HG03439 (cell line): ENCODE data around the gene NKD1.

Source experiments
- ATAC-seq: cut with Tn5 transposase; IDR thresholded peaks from one replicate; pipeline ENCODE4 v1.9.1; 2021; ENCODE audit warnings: mild to moderate bottlenecking, moderate library complexity; ENCODE audit not compliant: unreplicated experiment

NKD1 gene

DNA sequence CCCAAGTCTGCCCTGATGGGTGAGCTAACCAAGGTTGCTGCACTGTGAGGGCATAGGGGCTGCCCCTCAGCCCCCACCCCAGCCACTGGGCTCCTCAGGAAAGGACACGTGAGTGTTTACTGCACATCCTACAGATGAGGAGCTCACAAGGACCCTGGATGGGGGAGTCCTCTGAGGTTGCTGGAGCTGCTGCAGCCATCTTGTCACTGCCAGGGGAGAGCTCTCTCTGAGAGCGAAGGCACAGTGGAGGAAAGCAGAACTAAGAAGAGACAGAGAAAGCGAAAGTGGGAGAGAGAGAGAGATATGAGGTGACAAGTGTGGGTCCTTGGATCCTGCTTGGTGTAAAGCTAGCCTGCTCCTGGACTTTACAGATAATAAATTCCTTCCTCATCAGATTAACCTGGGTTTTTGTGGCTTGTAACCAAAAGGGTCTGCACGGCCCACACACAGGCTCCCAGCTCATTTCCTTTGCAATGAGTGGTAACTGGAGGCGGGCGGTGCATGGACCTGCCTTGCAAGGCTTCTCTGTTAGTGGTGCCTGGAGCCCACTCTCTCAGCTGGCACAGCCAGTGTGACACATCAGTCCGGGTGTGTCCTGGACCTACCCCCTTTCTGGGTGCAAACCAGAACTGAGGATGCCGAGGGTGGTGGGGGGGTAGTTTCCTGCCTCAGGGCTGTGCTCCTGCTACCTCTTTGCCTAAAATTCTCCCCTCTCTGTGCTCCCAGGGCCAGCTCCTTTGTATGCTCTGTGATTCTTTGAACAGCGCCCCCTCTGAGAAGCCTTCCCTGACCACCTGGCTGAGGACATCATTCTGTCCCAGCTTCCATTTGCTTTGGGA is 118.7 kb downstream of the NKD1 start:
- ATAC-seq: peak; percentile 82

- ATAC-seq: no peak
Observed at GRCh38 chr16:50667497-50668367, 119.5 kb downstream of the NKD1 start.

- ATAC-seq: no peak
Observed at GRCh38 chr16:50668368-50669008, 120.3 kb downstream of the NKD1 start.

DNA sequence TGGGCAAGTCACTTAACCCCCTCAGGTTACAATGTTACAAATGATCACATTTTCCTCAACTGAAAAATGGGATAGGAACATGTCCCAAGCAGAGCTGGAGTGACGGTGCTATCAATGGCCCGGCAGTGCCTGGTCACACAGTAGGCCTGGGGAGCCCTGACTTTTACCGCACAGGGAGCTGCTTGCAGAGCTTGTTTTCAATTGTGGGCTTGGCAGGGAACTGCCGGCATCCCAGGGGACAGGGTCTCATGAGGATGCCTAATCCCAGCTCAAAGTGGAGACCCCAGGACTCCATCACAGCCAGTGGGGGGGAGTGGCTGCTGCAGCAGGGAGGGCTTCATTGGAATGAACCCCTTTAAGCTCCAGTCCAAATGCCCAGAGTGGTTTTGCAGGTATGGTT is 121.5 kb downstream of the NKD1 start:
- ATAC-seq: no peak

- ATAC-seq: no peak
Observed at GRCh38 chr16:50670476-50670875, 122.3 kb downstream of the NKD1 start.

GRCh38 chr16:50671644-50672260 is 123.6 kb downstream of the NKD1 start:
- no peak for ATAC-seq

DNA sequence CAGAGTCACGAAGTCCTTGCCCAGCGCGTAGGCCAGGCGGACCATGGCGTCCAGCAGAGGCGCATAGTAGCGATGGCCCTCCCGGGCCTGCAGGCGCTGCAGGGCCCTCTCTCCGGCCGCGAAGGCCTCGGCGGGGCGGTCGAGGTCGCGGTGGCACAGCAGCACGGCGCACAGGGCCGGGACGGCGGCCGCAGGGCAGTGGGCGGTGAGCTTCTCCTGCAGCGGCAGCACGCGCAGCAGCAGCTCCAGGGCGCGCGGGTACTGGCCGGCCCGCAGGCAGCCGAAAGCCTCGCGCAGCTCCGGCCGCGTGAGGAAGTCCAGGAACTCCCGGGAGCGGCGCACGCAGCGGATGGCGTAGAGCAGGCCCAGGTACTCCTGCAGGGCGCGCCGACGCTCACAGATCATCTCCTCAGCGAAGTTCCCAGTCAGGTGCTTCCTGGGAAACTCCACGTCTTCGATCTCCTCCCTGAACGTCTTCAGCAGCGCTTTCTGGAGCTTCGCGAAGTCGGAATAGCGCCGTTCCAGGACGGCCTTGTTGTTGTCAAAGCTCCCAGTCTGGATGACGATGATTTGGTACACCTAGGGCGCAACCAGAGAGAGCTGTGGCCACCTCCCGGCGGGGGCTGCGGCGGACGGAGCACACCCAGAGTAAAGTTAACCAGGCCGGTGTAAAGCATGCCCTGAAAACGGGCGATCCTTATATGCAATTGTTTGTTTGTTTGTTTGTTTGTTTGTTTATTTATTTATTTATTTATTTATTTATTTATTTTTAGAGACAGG is 125.5 kb downstream of the NKD1 start:
- no peak for ATAC-seq

- ATAC-seq: no peak
Observed at GRCh38 chr16:50674831-50675230, 126.6 kb downstream of the NKD1 start.

- ATAC-seq: no peak
Observed at GRCh38 chr16:50675686-50676610, 127.8 kb downstream of the NKD1 start.

- no peak for ATAC-seq
Observed at GRCh38 chr16:50676684-50677225, 128.6 kb downstream of the NKD1 start.

GRCh38 chr16:50677351-50677750 is 129.2 kb downstream of the NKD1 start:
- ATAC-seq: no peak

DNA sequence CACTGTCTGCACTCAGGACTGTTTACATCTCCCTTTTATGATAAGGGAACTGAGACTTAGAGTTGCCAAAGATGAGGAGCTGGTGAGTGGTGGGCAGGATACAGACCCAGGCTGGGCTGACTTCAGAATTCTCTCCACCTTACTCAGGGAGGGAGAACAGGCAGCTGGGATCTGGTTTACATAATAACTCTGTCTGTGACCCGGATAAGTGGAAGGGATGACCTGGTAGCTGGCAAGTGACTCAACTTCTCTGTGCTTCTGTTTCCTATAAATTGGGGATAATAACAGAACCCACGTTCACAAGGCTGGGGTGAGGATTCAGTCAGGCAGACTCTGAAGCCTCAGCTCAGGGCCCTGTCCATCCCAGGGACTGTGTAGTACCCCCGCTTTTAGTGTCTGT is 130.3 kb downstream of the NKD1 start:
- no peak for ATAC-seq

DNA sequence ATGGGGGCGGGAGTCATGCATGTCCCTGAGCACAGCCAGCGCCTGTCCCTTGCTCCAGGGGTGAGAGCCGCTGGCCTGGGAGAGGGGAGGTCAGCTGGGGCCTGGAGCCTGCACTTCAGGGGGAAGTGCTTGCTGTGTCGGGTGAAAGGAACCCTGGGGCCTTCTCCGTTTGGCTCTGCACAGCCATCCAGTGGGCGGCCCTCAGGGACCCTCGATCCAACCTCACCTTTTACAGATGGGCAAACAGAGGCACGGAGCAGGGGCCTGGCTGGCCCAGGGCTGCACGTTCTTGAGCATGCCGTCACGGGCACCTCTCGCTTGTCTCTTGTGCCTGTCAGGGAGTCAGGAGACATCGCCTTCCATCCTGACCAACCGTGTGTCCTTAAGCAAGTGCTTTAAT is 131.1 kb downstream of the NKD1 start:
- no peak for ATAC-seq

DNA sequence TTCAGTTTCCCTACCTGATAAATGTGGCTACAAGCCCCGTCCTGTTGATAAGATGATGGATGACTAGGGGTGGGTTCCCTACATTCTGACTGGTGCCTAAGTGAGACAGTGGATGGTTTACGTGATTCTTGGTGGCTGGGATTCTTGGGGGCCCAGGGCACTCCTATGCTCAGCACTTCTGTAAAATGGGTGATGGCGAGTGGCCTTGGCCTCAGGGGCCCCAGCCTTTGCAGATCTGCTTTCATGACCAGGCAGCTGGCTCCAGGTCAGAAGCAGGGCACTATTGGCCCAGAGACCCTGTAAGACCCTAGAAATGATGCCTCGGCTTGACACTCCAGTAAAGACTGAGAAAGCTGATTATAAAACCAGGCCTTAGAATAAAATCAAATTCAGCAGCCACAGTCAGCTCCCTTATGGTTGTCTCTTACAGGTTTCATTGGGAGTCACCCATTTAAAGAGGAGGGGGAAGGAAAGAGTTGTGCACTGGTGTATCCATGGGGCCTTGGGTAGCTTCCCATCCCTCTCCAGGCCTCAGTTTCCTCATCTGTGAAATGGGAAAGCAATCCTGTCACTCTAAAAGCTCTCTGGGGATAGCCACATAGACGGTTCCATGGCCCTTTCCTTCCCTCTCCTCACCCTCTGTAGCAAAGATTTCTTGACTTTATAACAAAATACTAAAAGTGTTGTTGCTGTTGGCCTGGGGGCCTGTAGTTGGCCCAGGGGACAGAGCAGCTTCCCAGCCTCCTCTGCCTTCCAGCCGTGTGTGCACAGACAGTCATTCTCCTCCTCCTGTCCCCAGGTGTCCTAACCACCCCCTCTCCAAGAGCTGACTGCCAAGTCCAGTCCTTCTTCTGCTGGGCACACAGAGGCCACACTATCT is 131.7 kb downstream of the NKD1 start:
- ATAC-seq: no peak

DNA sequence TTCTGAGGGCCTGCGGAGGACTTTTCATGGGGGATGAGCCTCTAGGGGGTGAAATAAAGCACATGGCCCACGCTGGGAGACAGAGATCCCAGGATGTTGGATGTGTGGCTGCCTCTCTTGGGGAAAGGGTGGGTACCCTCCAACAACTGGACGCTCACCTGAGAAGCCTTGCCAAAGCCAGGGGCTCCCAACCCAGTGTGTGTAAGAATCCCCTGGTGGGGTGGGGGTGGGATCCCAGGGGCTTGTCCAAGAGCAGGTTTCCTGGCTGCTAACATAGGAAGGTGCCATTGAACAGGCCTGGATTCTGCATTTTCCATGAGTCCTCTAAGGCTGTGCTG is 132.3 kb downstream of the NKD1 start:
- ATAC-seq: no peak

DNA sequence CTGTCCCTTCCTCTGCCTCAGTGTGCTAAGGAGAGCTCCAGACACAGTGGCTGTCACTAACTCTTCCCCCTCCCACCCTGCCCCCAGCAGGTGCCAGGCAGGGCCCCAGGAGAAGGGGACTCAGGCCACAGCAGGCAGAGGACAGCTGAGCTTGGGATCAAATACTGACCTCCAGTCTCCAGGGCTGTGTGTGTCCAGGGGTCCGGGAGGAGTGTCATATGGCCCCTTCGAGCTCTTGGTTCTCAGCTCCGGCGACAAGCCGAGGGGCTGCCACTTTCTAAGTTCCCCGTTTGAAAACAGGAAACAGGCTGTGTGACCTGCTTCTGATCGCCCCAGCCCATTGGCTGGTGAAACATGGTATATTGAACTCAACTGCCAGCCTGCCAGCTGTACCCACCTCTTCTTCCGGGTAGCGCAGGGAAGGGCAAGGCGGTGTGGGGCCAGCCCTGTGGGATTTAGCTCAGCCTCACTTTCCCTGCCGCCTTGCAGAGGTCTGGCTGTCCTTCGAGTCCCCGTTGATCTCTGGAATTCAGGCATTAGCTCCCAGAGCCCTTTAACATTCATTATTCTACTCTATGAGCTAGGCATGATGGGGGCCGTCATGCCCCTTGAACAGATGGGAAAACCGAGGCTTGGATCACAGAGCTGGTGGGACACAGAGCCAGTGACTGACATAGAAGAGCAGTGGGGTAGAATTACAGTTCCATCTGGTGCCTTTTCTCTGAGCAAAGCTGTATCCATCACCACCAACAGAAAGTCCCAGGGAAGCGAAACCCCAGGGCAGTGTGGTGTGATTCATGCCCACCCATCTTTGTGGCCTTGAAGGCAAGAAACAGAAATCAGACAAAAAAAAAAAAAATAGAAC is 133.1 kb downstream of the NKD1 start, which contains the start of gene SNX20:
TSS of gene SNX20 (minus strand) at position 292 of the 865 bp plus-strand sequence. CDS start 3,786 bp downstream, outside the sequence.
- peak; percentile 62 for ATAC-seq
